GM18520 (cell line): Measurements from ENCODE around the gene PPIAL4G.
"Not testable (repeated sequence)": the region's sequence is repeated elsewhere in the genome, so short reads cannot be mapped to it uniquely, and the experiment has no call there.

ENCODE experiments used
- ATAC-seq: cut with Tn5 transposase; IDR thresholded peaks from one replicate; pipeline ENCODE4 v1.9.1; 2021; ENCODE audit not compliant: unreplicated experiment

The PPIAL4G gene

DNA sequence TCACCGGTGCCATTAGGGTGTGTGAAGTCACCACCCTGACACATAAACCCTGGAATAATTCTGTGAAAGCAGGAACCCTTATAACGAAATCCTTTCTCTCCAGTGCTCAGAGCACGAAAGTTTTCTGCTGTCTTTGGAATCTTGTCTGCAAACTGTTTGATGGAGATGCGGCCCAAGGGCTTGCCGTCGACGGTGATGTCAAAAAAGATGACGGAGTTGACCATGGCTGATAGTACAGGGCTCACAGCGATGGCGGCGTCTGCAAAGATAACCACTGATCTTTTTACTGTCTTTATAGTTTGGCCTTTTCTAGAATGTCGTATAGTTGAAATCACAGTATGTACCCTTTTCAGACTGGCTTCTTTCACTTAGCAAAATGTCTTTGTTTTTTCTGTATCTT is at the start of gene PPIAL4G:
TSS of gene PPIAL4G (minus strand) at position 274 of the 400 bp plus-strand sequence. CDS start at position 224, 50 bp downstream.
- ATAC-seq = not testable (repeated sequence)

DNA sequence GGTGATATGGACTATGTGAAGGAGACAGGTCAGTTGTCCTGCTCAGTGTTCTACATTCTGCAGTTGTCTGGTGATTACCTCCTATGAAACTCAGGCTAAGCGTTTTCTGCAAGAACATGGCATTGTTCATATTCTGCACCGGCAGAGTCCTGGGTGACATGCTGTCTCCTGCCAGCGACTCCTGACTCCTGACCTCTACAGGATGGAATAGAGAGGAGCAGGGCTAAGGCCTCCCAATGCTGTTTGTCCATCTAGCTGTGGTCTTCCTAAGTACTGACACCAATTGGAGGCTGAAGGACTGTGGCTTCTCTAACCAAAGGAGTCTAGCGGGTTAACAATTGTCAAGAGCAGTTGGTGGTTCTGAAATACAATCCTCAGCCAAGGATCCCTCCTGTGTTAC is 49.1 kb upstream of the PPIAL4G start:
- ATAC-seq = not testable (repeated sequence)

DNA sequence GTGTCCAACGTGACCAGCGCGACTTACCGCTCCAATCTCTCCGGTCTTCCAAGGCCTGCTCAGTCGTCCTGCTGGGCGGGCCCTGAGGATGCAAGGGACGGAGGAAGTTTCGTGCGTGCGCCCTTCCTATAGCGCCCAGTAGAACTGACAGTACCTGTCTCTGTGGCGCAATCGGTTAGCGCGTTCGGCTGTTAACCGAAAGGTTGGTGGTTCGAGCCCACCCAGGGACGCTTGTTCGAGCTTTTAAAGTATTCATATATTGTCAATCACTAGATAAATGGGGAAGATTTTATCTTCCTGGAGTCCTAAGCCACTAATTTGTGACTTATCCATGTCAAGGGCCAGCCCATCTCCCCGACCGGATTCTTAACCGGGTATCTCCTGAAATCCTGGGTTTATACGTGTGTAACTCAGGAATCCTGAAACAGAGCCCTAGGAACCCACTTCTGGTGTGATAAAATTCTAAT is 46.0 kb upstream of the PPIAL4G start:
- ATAC-seq = not testable (repeated sequence)

DNA sequence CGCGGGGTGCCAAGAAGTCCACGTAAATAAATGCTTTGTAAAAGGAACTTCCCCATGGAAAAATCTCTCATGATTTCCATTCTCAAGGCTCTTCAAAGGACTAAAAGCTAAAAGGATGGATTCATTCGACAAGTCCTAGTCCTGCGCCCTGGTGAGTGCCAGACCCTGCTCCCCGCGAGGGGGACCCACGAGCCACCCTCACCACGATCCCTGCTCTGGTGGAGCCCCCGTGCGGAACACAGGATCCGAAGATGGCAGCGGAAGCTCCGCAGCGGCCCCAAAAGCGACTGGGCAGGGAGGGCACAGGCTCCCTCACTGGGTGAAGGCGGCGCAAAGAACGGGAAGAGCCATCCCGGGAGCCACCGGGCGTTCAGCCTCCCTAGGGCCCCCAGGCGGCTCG is 45.5 kb upstream of the PPIAL4G start:
- not testable (repeated sequence) for ATAC-seq

DNA sequence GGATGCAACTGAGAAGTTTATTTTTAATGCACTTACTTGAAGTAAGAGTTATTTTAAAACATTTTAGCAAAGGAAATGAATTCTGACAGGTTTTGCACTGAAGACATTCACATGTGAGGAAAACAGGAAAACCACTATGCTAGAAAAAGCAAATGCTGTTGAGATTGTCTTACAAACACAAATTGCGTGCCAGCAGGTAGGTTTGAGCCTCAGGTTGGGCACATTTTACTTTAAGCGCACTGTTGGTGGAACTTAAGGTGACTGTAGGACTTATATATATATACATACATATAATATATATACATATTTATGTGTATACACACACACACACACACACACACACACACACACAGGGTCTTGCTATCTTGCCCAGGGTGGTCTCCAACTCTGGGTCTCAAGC is 43.5 kb upstream of the PPIAL4G start:
- not testable (repeated sequence) for ATAC-seq

DNA sequence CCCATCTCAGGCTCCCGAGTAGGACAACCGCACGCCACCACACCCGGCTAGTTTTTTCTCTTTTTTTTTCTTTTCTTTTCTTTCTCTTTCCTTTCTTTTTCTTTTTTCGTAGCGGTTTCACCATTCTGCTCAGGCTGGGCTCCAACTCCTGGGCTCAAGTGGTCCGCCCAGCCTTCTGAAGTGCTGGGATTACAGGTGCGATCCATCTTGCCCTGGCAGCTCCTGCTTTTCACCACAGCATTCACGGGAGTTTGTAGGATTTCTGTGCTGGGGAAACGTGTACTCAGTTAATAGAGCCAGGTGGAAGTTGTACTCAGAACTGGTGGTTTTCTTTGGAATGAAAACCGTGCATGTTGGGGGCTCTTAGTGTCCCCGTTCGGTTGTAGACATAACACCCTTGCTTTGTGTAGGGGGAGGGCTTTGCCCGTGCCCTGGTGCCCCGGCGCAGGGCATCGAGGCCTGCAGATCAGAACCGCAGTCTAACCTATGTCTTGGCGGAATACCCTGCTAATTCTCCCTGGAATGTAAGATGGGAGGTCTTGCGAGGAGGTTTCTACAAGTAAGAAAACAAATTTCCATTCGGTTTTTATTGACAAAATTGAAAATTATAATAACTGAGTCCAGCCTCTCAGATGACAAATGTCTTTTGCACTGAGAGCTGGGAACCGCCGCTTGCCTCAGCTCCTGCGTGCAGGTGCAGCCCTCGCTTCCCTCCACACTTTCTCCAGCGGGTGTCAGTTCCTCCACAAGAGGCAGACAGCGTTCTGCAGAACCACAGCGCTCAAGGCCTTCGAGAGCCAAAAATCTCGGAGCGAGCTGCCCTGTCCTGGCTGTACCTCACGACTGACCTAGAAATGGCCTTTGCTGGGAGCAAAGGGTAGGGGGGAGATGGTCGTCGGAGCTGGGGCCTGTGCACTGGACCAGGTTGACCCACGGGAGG is 40.4 kb upstream of the PPIAL4G start:
- peak; percentile 12 for ATAC-seq

DNA sequence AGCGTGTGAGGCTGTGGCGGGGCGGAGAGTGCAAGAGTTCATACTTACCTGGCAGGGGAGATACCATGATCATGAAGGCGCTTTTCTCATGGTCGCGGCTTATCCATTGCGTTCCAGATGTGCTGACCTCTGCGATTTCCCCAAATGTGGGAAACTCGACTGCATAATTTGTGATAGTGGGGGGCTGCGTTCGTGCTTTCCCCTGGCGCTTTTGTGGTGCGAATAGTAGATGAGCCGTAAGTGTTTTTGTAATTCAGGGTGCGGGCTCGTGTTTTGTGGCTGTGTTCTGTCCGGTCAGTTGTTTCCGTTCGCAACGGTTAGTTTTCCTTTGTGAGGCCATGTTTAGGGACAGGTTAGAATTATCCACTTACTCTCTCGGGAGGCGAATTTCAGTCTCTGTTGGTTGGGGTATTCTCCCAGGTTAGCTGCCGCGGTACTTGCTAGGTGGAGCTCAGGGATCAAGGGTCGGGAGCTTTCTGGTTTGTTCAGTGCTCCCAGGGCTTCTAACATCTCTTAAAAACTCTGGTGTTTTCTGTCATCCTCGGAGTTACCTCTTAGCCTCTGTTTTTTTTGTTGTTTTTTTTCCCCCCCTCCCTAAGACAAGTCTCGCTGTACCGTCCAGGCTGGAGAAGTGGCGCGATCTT is 39.6 kb upstream of the PPIAL4G start:
- ATAC-seq = peak; percentile 59

DNA sequence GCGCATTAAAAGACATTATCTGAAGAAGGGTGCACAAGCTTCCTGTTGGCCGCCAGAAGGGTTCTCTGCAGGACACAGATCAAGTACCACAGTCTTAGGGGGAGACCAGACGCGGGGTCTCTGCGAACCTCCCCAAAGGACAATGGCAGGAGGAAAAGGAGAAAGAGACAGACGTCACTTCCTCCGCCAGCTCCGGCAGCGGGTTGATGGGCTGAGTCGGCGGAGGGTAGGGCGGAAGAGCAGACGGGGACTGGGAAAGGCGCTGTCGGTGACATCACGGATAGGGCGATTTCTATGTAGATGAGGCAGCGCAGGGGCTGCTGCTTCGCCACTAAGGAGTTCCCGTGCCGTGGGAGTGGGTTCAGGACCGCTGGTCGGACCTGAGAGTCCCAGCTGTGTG is 39.0 kb upstream of the PPIAL4G start:
- peak; percentile 36 for ATAC-seq

DNA sequence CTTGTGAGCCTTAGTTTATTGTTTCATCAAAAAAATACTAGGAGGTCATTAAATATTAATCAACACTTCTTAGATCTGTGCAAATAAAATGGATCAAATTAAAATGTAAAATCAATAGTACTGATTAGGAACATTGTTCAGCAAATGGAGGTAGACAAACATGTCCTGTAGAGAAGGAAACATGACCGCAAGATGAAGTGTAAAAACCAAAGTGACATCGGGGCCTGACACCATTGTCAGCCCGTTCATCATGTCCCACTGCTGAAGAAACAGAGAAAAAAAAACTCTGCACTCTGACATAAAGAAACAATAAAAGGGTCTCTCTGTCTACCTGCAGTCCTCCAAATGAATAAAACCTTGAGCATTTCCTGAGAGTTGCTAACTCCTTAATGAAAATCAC is 31.2 kb upstream of the PPIAL4G start:
- ATAC-seq = not testable (repeated sequence)

DNA sequence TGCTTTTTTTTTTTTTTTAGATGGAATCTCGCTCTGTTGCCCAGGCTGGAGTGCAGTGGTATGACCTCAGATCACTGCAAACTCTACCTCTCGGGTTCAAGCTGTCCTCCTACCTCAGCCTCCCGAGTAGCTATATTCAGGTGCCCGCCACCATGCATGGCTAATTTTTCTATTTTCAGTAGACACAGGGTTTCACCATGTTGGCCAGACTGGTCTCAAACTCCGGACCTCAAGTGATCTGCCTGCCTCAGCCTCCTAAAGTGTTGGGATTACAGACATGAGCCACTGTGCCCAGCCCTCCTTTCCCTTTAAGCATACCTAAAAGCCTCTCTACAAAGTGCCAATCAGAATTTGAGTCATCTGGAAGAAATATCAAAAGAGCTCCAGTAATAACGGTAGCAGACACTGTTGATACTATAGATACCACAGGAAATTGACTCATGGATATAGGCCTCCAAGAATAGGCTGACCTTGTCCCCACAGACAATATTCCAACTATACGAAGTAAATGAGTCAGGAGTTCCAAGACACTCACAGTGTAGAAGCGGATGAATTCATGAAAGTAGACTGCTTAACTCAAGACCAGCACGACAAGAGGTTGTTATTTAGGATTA is 29.6 kb upstream of the PPIAL4G start:
- ATAC-seq = not testable (repeated sequence)

DNA sequence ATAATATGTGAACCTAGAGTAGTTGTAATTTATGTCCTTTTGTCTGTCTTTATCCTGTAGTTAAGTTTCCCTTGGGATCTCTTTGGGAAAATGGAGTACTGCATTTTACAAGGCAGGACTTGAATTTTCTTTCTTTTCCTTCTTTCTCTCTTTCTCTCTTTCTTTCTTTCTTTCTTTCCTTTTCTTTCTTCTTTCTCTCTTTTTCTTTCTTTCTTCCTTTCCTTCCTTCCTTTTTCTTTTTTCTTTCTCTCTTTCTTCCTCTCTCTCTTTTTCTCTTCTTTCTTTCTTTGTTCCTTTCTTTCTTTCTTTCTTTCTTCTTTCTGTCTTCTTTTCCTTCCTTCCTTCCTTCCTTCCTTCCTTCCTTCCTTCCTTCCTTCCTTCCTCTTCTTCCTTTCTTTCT is 10.8 kb upstream of the PPIAL4G start:
- not testable (repeated sequence) for ATAC-seq

DNA sequence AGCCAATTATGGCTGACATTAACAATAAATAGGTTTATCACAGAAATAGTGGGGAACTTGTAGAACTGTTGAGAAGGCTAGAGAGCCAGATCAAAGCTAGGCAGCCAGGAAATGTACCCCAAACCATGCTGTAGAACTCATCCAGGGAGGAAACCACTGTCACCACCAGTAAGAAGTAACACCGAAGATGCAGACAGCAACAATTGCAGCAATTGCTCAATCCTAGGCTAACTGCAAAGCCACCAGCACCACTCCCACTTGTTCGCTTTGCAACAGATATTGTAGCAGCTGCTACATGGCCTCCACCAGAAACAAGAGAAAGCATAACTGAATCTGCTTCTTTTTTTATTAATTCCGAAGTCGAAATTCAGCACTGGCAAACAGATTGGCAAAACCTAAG is 2.0 kb downstream of the PPIAL4G start:
- not testable (repeated sequence) for ATAC-seq

DNA sequence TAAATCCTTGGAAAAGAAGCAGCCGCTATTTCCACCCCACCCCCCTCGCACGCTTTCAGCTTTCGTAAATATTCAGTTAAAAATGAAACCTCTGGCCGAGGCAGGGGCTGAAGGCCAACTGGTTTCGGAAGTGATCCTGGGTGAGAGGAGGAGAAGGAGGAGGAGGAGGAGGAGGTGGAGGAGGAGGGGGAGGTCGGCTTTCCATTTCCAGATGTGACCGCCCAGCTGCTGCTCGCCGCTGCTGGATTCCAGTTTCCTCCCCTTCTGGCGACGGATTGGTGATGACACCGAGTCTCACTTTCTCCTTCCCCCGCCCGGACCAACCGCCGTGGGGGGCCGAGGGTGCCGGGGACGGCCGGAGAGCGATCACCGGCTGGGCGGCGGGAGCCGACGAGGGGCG is 23.4 kb downstream of the PPIAL4G start:
- ATAC-seq = not testable (repeated sequence)

DNA sequence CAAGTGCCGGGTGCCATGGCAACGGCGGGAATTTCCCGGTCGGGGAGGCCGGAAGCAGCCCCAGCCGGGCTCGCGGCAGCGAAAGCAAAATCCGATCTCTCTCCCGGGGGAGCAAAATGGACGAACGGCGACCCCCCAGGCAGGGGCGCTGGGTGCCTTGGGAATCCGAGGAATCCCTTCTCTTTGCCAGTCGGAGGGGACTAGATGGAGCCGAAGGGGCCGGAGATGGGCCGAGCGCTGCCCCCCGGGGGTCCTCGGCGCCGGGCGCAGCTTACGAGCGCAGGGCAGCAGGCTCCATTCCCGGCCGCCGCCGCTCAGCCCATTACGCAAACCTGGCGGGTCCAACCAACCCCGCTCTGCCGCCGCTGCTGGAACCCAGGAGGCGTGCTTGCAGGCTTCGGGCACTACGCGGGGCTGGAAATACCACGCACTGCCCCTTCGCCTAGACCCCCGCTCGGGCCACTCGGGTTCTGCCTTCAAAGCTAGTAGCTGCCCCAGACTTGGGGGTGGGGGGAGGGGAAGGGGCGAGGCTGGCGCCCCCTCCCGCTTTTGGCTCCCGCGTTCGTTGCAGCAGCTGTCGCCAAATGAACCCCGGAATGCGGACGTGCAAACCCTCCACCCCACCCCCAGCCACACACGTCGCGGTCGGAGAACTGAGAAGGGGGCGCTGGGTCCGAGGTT is 24.1 kb downstream of the PPIAL4G start:
- ATAC-seq = not testable (repeated sequence)

DNA sequence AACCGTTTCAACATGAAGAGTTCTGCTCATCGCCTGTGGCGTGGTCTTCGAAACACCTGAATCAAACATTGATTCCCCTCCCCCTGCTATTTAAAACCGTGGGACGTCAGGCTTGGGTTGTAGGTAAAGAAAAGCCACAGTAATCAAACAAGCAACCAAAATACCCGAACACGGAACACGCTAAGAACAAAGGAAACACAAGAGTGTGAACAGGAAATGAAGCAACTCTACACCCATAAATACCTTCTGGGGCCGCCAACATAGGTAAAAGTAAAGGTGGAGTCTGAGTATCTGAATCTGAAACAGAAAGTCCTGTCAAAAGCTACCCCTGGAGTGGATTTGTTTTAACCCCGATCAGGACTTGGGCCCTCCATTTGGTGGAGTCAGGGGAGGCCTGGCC is 24.7 kb downstream of the PPIAL4G start:
- not testable (repeated sequence) for ATAC-seq

DNA sequence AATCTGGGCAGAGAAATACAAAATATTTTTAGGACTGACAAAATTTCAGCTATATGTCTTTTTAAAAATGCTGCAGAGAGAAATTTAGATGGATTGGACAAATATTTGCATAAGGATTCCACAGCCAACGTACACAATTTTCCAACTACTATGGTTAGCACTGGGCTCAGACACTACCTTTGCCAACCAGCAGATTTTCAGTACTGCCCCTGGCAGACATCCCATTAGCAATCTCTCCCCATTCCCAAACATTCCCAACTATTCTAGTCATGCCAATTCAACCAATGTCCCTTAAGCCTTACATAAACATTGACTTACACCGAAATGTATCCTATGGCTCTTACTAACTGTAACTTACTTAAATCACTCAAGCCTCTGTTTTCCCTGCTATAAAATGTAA is 30.3 kb downstream of the PPIAL4G start:
- ATAC-seq = not testable (repeated sequence)

DNA sequence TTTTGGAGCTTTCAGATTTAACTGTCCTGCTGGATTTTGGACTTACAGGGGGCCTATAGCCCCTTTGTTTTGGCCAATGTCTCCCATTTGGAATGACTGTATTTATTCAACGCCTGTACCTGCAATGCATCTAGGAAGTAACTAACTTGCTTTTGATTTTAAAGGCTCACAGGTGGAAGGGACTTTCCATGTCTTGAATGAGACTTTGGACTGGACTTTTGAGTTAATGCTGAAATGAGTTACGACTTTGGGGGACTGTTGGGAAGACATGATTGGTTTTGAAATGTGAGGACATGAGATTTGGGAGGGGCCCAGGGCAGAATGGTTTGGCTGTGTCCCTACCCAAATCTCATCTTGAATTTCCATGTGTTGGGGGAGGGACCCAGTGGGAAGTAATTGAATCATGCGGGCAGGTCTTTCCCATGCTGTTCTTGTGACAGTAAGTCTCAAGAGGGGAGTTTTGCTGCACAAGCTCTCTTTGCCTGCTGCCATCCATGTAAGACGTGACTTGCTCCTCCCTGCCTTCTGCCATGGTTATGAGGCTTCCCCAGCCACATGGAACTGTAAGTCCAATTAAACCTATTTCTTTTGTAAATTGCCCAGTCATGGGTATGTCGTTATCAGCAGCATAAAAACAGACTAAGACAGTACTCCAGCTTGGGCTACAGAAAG is 43.3 kb downstream of the PPIAL4G start:
- ATAC-seq = not testable (repeated sequence)

DNA sequence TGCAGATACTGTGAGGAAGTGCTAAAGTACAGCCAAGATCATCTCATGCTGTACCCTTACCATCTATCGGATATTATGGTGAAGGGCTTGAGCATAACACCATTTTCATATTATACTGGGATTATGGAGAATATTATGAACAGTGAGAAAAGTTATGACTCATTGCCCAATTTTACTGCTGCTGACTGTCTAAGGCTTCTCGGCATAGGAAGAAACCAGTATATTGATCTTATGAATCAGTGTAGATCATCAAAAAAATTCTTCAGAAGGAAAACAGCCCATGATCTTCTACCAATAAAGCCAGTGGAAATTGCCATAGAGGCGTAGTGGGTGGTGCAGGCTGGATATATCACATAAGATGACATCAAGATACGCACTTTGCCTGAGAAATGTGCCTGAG is 47.7 kb downstream of the PPIAL4G start:
- no peak for ATAC-seq

DNA sequence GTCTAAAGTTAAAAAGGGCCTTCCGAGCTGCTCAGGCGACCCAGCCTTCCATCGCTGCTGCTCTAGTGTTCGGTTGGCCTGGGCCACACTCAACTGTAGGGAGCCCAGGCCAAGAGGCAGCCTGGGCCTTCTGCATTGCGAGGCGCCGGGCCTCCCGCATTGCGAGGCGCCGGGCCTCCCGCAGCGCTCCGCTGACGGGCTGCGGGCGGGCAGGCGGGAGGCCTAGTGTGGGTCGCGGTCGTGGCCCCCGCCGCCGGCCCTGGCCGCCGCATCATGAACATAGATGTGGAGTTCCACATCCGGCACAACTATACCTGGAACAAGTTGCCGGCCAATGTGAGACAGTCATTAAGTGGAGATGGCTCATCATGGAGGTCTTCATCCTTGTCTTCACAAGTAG is 48.3 kb downstream of the PPIAL4G start:
- no peak for ATAC-seq

DNA sequence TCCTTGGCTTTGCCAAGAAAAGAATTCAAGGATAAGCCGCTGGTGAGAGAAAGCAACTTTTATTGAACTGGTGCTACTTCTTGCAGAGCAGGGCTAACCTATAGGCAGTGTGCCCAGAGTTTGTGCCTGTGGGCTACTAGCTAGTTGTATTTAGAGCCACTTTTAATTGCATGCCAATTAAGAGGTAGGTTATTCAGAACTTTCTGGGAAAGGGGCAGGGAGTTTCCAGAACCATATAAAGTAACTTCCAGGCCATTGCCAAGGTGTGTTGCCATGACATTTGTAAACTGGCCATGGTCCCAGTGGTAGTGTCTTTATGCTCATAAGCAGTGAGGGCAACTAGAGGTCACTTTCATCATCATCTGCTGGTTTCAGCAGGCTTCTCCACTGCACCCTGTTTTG is 50.2 kb downstream of the PPIAL4G start:
- ATAC-seq = not testable (repeated sequence)
